PFSK-1 (cell line): ENCODE data around the gene KLF7.
A peak's percentile ranks its signal among the peaks of the same experiment; 100 is the strongest.

Experiments used
- FOXP2 ChIP-seq: optimal IDR thresholded peaks from 2 replicates; pipeline ENCODE3; 2011; ENCODE audit warnings: borderline replicate concordance, control low read depth, inconsistent platforms; ENCODE audit not compliant: insufficient read depth; ENCODE audit errors: extremely low read length, extremely low read depth
- POLR2AphosphoS5 ChIP-seq: IDR thresholded peaks from 2 replicates; pipeline ENCODE4 v1.6.1; 2012; ENCODE audit warnings: low read depth, mild to moderate bottlenecking, control low read depth, low read length, moderate library complexity
- SIN3A ChIP-seq: IDR thresholded peaks from 2 replicates; pipeline ENCODE4 v1.6.1; 2012; ENCODE audit warnings: mild to moderate bottlenecking, low read length, moderate library complexity, borderline replicate concordance; ENCODE audit not compliant: insufficient read depth
- TAF1 ChIP-seq: IDR thresholded peaks from 2 replicates; pipeline ENCODE4 v1.6.1; 2012; ENCODE audit warnings: low read length, control low read depth, borderline replicate concordance; ENCODE audit not compliant: insufficient read depth
- TF ChIP-seq, protein P1 (sequence below), 2 experiments: IDR thresholded peaks; 2 replicates each; pipeline versions ENCODE4 v1.6.1 to v1.8.0; 2011 to 2012; ENCODE audit warnings: low read depth in 2 of 2, low read length in 2 of 2, control low read depth in 1 of 2, inconsistent platforms in 1 of 2, mild to moderate bottlenecking in 1 of 2, moderate library complexity in 1 of 2; ENCODE audit not compliant: insufficient read depth in 1 of 2

The KLF7 gene

DNA sequence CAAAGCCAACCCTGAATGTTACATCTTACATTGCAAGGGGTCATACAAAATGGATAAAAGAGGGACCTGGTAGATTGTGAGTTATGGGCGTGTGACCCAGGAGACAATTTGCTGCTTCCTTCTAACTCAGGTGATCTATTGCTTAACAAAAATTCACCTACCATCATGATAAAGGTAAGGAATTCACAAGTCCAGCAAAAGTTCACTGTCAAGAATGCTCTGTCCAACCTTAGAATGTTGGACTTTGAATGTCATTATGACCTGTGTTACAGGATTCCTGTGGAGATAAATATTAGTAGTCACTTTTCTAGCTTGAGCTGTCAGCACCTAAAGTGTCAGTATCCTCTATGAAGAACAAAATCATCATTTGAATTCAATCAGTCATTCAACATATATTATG is 7.9 kb upstream of the KLF7 start:
- TF ChIP-seq POLR2AphosphoS5 (no peak), SIN3A (no peak), FOXP2 (no peak), TAF1 (no peak)
- TF ChIP-seq, protein P1, sequence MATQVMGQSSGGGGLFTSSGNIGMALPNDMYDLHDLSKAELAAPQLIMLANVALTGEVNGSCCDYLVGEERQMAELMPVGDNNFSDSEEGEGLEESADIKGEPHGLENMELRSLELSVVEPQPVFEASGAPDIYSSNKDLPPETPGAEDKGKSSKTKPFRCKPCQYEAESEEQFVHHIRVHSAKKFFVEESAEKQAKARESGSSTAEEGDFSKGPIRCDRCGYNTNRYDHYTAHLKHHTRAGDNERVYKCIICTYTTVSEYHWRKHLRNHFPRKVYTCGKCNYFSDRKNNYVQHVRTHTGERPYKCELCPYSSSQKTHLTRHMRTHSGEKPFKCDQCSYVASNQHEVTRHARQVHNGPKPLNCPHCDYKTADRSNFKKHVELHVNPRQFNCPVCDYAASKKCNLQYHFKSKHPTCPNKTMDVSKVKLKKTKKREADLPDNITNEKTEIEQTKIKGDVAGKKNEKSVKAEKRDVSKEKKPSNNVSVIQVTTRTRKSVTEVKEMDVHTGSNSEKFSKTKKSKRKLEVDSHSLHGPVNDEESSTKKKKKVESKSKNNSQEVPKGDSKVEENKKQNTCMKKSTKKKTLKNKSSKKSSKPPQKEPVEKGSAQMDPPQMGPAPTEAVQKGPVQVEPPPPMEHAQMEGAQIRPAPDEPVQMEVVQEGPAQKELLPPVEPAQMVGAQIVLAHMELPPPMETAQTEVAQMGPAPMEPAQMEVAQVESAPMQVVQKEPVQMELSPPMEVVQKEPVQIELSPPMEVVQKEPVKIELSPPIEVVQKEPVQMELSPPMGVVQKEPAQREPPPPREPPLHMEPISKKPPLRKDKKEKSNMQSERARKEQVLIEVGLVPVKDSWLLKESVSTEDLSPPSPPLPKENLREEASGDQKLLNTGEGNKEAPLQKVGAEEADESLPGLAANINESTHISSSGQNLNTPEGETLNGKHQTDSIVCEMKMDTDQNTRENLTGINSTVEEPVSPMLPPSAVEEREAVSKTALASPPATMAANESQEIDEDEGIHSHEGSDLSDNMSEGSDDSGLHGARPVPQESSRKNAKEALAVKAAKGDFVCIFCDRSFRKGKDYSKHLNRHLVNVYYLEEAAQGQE (IDR thresholded peaks at IDR 0.05; ENCODE audit: insufficient read depth in 1 of 2, low read depth in 2 of 2, low read length in 2 of 2): no peak

DNA sequence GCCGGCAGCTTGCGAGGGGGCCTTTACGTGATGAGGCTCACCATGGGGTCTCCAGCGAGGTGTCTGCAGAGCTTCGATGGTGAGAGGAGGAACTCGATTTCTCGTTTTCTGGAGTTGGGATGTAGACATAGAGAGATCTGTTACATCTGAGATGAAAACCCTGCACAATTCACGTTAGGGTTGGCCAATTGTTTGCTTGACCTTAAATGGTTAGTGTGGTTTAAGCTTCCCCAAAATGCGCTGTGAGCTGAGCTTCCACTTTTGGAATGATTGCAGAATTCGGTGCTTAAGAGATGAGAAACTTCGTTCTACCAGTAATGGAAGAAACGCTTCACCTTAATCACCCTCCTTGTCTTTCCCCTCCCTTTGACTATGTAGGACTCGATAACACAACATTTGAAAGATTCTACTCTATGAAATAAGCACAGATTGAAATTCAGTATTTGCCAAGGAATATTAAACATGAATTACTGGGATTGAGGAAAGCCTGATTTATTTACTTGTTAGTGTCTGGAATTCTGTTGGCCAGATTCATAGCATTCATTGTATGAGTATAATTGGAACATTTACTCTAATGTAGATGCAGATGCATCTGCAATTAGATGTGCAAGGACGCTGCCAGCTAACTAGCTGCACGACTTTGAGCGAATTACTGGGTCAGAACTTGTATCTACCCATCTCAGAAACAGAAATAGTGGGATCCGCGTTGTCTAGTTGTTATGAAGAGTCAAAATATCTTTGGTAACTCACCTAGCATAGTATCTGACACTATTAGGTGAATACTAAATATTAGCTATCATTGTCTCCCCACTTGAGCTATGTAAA is 1.6 kb upstream of the KLF7 start:
- no peak for TF ChIP-seq FOXP2
- no peak for TF ChIP-seq TAF1
- TF ChIP-seq, protein P1 (IDR thresholded peaks at IDR 0.05; ENCODE audit: insufficient read depth in 1 of 2, low read depth in 2 of 2, low read length in 2 of 2): no peak
- no peak for TF ChIP-seq SIN3A
- no peak for TF ChIP-seq POLR2AphosphoS5

DNA sequence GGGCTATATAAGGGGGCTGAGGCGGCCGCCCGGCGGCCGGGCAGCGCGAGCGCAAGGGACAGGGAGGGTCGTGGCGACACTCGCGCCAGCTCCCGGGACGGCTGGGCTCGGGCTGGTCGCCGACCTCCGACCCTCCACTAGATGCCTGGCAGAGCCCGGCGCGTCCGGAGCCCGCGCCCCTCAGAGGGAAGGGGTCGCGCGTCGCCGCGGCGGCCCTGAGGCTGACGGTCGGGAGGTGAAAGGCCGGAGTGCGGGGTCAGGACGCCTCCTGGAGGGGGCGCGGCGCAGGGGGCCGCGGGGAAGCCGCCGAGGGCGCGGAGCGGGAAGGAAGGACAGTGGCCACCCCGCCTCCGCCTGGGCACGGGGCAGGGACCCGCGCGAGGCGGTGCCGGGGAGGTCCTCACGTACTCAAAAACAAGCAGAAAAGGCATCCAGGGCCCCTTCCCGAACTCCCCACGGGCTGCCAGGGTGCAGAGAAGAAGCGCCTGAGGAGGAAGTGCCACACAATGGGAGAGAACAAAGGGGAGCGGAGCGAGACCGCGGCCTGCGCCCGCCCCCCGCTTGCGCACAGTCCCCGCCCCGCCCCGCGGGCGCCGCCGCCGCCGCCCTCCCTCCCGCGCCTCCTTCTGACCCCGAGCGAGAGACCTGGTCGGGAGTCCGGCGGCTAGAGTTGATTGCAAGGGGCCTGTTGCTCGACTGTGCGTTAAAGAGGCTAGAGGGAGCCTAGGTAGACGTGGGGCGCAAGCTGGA is 776 bp upstream of the KLF7 start:
- TF ChIP-seq SIN3A (no peak), FOXP2 (peak; percentile 36), TAF1 (peak; percentile 4; the same call in 1 of the 2 replicates), POLR2AphosphoS5 (peak; percentile 56; the same call in 1 of the 2 replicates)
- TF ChIP-seq, protein P1 (IDR thresholded peaks at IDR 0.05; ENCODE audit: insufficient read depth in 1 of 2, low read depth in 2 of 2, low read length in 2 of 2): 0 out of 4 replicates have a peak, but pooled peaks of 1 of the 2 experiments have one; percentile 4

DNA sequence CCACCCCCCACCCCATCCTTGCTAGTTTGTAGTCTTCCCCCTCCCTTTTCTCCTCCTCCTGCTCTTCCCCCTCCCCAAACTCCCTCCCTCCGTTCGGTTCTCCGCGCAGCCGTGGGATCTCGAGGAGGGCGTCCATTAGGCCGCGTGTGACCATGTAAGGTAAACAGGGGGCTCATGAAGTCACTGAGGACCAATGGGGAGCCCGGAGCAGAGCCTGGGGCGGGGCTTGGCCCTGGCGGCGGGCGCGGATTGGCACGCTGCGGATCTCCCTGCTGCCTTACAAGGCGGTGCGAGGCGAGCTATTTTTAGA is 246 bp upstream of the KLF7 start:
- TF ChIP-seq, protein P1 (IDR thresholded peaks at IDR 0.05; ENCODE audit: insufficient read depth in 1 of 2, low read depth in 2 of 2, low read length in 2 of 2): no peak
- TF ChIP-seq POLR2AphosphoS5: no peak; the same call in 1 of the 2 replicates
- TF ChIP-seq FOXP2: peak; percentile 27
- TF ChIP-seq TAF1: no peak
- no peak for TF ChIP-seq SIN3A
